ENCODE measurements around the gene SLC25A42.

SLC25A42 gene

GRCh38 chr19:19061506-19061905, 2.3 kb upstream of the SLC25A42 start:
- H3K27me3 ChIP-seq (ENCODE audit: insufficient read depth, low read length): peaks cover 25% of the 10 kb centered on the region
- H3K27ac ChIP-seq (ENCODE audit: low read length): no peak overlapping the region
- H3K36me3 ChIP-seq (ENCODE audit: insufficient read depth, low read depth, low read length): peaks cover 22% of the 10 kb centered on the region
- peaks cover 4% of the 10 kb centered on the region for H3K4me1 ChIP-seq (ENCODE audit: insufficient read depth, low read length)
- H3K9ac ChIP-seq (ENCODE audit: low read depth, low read length): no peak overlapping the region
- H3K4me3 ChIP-seq (ENCODE audit: low read length): no peak overlapping the region
- no peaks in the 10 kb centered on the region for H3K9me3 ChIP-seq (ENCODE audit: insufficient read depth, low read depth, low read length)

DNA sequence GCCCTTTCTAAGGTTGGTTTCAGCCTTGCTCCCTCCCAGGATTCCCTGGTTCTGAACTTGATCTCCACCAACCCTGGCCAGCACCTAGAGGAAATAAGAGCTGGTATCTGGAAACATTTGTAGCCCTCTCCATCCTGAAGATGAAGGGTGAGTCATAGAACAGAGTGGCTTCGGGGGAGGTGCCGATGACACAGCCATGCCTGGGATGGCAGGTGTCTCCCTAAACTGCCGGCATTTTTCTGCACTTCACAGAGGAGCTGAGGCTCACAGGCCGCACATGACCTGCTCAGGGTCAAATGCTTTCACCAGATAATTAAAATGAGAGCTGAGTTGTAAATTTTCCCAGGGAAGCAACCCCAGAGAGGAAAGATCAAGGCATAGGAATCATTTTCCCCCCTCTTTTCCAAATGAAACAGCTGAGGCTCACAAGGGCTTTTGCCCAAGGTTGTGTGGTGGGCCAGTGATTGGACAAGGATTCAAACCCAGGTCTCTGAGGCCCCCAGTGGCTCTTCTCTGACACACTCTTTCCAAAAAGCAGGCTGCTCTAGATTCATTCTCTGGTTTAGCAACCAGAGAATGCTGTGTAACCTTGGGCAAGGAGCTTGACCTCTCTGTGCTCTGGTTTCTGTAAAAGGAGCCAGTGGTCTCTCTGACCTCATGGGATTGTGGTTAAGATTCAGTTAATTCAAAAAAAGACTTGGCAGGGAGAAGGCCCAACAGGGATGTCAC, 1.2 kb upstream of the SLC25A42 start:
- H3K4me1 ChIP-seq (ENCODE audit: insufficient read depth, low read length): peaks cover 4% of the 10 kb centered on the region
- H3K9ac ChIP-seq (ENCODE audit: low read depth, low read length): peak overlapping the region; percentile 69; the same call in 1 of the 2 replicates
- no peaks in the 10 kb centered on the region for H3K9me3 ChIP-seq (ENCODE audit: insufficient read depth, low read depth, low read length)
- H3K27ac ChIP-seq (ENCODE audit: low read length): no peak overlapping the region
- peaks cover 10% of the 10 kb centered on the region for H3K36me3 ChIP-seq (ENCODE audit: insufficient read depth, low read depth, low read length)
- peaks cover 36% of the 10 kb centered on the region for H3K27me3 ChIP-seq (ENCODE audit: insufficient read depth, low read length)
- peak overlapping the region; percentile 68 for H3K4me3 ChIP-seq (ENCODE audit: low read length)

DNA sequence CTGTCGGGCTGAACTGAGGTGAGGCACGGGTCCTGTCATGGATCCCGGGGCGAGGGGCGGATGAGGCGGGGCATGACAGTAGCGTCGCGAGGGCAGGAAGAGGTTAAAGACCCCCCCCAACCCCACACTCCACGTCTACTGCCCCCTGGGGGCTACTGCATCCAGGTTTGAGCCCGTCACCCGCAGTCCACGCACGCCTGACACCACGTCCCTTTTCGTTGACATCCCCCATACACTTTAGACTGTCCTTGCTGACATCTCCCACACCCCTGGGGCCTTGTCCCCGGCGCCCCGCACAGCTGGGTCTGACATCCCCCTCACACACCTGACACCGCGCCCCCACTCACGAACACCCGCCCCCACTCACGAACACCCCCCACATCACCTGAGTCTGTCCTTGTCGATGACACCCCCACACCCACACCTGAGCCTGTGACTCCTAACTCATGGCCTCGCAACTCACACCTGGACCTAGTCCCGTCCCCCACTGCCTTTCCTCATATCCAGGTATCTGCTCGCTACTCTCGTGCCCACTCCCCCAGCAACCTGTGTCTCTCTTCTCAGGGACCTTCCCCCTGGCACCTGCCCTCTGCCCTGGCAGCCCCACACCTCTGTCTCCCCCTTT, 416 bp downstream of the SLC25A42 start:
- Histone ChIP-seq H3K4me3 (ENCODE audit: low read length) (peak overlapping the region; percentile 68), H3K27ac (ENCODE audit: low read length) (no peak overlapping the region), H3K36me3 (ENCODE audit: insufficient read depth, low read depth, low read length) (no peaks in the 10 kb centered on the region), H3K4me1 (ENCODE audit: insufficient read depth, low read length) (peaks cover 4% of the 10 kb centered on the region), H3K9ac (ENCODE audit: low read depth, low read length) (no peak overlapping the region), H3K9me3 (ENCODE audit: insufficient read depth, low read depth, low read length) (no peaks in the 10 kb centered on the region), H3K27me3 (ENCODE audit: insufficient read depth, low read length) (peaks cover 44% of the 10 kb centered on the region)

DNA sequence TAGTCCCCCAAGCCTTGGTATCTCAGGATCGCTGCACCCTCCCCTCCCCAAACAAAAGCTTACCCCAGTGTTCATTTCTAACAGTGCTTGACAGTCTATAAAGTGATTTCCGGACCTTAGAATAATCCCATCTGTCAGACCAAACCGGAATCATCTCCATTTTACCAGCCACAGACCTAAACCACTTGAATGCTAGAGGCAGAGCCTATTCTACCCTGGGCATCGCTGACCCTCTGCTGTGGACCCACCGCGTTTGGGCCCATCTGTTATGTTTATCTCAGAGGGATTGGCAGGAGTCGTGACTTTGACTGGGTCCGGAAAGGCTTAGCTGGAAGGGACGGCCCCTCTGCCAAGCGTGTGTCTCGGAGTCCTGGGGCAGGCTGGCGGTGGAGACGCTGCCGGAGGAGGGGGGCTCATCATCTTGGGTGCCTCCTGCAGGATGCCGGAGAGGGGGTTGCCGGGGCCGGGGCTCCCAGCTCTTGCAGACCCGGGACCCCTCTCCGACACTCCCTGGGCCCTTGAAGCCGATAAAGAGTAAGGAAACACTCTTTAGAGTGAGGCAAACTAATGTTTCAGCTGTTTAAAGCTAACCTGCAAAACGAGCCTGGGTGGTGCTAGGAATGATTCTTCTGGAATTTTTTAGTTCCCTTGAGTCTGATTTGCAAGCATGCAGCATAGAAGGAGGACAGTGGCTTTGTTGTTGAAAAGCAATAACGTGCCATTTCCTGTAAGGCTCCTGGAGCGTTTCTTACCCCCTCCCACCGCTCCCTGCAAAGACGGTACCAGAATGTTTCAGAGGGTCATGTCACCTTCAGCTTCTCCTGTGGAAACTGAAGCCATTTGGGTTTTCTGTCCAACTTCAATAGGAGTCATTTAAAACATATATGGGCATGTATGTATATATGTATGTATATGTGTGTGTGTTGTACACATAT, 1.3 kb downstream of the SLC25A42 start:
- Histone ChIP-seq H3K4me3 (ENCODE audit: low read length) (peak overlapping the region; percentile 32), H3K9me3 (ENCODE audit: insufficient read depth, low read depth, low read length) (no peaks in the 10 kb centered on the region), H3K27ac (ENCODE audit: low read length) (no peak overlapping the region), H3K9ac (ENCODE audit: low read depth, low read length) (no peak overlapping the region), H3K36me3 (ENCODE audit: insufficient read depth, low read depth, low read length) (no peaks in the 10 kb centered on the region), H3K27me3 (ENCODE audit: insufficient read depth, low read length) (peaks cover 48% of the 10 kb centered on the region), H3K4me1 (ENCODE audit: insufficient read depth, low read length) (peaks cover 4% of the 10 kb centered on the region)

GRCh38 chr19:19067276-19068072, 3.7 kb downstream of the SLC25A42 start:
- peaks cover 68% of the 10 kb centered on the region for H3K27me3 ChIP-seq (ENCODE audit: insufficient read depth, low read length)
- no peak overlapping the region for H3K4me3 ChIP-seq (ENCODE audit: low read length)
- no peak overlapping the region for H3K9ac ChIP-seq (ENCODE audit: low read depth, low read length)
- H3K4me1 ChIP-seq (ENCODE audit: insufficient read depth, low read length): peaks cover 4% of the 10 kb centered on the region
- H3K36me3 ChIP-seq (ENCODE audit: insufficient read depth, low read depth, low read length): no peaks in the 10 kb centered on the region
- no peak overlapping the region for H3K27ac ChIP-seq (ENCODE audit: low read length)
- H3K9me3 ChIP-seq (ENCODE audit: insufficient read depth, low read depth, low read length): no peaks in the 10 kb centered on the region

DNA sequence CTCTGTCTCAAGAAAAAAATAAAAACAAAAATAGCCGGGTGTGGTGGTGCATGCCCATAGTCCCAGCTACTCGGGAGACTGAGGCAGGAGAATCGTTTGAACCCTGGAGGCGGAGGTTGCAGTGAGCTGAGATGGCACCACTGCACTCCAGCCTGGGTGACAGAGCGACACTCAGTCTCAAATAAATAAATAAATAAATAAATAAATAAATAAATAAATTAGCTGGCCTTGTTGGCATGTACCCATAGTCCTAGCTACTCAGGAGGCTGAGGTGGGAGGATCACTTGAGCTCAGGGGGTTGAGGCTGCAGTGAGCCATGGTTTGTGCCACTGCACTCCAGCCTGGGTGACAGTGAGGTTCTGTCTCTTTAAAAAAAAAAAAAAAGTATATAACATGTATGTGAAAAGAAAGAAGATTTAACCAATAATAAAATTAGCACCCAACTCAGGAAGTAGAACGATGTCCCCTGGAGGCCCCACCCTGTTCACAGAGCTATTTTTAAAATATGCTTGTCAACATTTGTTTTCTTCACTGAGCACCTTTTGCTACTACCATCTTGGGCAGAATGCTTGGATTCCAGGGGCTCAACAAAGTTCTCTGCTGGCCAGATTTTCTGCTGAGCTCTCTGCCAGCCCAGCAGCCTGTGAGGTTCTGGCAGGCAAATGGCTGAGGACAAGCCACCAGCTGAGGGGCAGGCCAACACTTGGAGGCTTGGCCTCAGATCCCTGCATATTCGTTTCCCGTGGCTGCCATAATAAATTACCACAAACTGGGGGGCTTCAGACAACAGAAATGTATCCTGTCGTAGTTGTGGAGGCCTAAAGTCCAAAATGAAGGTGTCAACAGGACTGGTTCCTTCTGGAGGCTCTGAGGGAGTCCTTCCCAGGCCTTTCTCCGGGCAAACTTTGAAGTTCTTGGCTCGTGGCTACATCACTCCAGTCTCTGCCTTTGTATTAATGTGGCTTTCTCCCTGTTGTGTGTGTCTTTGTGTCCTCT, 5.2 kb downstream of the SLC25A42 start:
- no peaks in the 10 kb centered on the region for H3K36me3 ChIP-seq (ENCODE audit: insufficient read depth, low read depth, low read length)
- H3K27me3 ChIP-seq (ENCODE audit: insufficient read depth, low read length): peaks cover 79% of the 10 kb centered on the region
- no peaks in the 10 kb centered on the region for H3K9me3 ChIP-seq (ENCODE audit: insufficient read depth, low read depth, low read length)
- no peak overlapping the region for H3K9ac ChIP-seq (ENCODE audit: low read depth, low read length)
- H3K27ac ChIP-seq (ENCODE audit: low read length): no peak overlapping the region
- peaks cover 4% of the 10 kb centered on the region for H3K4me1 ChIP-seq (ENCODE audit: insufficient read depth, low read length)
- no peak overlapping the region for H3K4me3 ChIP-seq (ENCODE audit: low read length)

DNA sequence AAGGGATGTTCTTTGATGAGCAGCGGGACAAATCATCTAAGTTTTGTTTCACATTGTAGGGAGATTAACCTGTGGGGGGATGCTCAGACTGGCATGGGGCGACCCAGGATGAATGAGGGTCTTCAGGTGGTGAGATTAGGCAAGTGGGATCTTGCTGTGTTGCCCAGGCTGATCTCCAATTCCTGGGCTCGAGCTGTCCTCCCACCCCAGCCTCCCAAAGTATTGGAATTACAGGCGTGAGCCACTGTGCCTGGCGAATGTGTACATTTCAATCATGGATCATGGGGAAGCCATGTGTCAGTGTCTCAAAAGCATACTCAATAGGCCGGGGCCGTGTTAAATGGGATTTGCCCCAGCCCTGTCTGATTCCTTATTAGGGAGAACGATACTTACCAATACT, 8.1 kb downstream of the SLC25A42 start:
- peaks cover 77% of the 10 kb centered on the region for H3K27me3 ChIP-seq (ENCODE audit: insufficient read depth, low read length)
- no peak overlapping the region for H3K27ac ChIP-seq (ENCODE audit: low read length)
- no peaks in the 10 kb centered on the region for H3K4me1 ChIP-seq (ENCODE audit: insufficient read depth, low read length)
- no peak overlapping the region for H3K4me3 ChIP-seq (ENCODE audit: low read length)
- no peaks in the 10 kb centered on the region for H3K36me3 ChIP-seq (ENCODE audit: insufficient read depth, low read depth, low read length)
- H3K9ac ChIP-seq (ENCODE audit: low read depth, low read length): no peak overlapping the region
- H3K9me3 ChIP-seq (ENCODE audit: insufficient read depth, low read depth, low read length): no peaks in the 10 kb centered on the region

GRCh38 chr19:19074196-19074882, 10.5 kb downstream of the SLC25A42 start:
- Histone ChIP-seq H3K36me3 (ENCODE audit: insufficient read depth, low read depth, low read length) (no peaks in the 10 kb centered on the region), H3K9me3 (ENCODE audit: insufficient read depth, low read depth, low read length) (no peaks in the 10 kb centered on the region), H3K4me3 (ENCODE audit: low read length) (no peak overlapping the region), H3K4me1 (ENCODE audit: insufficient read depth, low read length) (no peaks in the 10 kb centered on the region), H3K27ac (ENCODE audit: low read length) (no peak overlapping the region), H3K9ac (ENCODE audit: low read depth, low read length) (no peak overlapping the region), H3K27me3 (ENCODE audit: insufficient read depth, low read length) (peaks cover 72% of the 10 kb centered on the region)

- Histone ChIP-seq H3K36me3 (ENCODE audit: insufficient read depth, low read depth, low read length) (no peaks in the 10 kb centered on the region), H3K27me3 (ENCODE audit: insufficient read depth, low read length) (peaks cover 70% of the 10 kb centered on the region), H3K27ac (ENCODE audit: low read length) (no peak overlapping the region), H3K4me1 (ENCODE audit: insufficient read depth, low read length) (no peaks in the 10 kb centered on the region), H3K9me3 (ENCODE audit: insufficient read depth, low read depth, low read length) (no peaks in the 10 kb centered on the region), H3K9ac (ENCODE audit: low read depth, low read length) (no peak overlapping the region), H3K4me3 (ENCODE audit: low read length) (no peak overlapping the region)
Observed at GRCh38 chr19:19075126-19075525, 11.3 kb downstream of the SLC25A42 start.

DNA sequence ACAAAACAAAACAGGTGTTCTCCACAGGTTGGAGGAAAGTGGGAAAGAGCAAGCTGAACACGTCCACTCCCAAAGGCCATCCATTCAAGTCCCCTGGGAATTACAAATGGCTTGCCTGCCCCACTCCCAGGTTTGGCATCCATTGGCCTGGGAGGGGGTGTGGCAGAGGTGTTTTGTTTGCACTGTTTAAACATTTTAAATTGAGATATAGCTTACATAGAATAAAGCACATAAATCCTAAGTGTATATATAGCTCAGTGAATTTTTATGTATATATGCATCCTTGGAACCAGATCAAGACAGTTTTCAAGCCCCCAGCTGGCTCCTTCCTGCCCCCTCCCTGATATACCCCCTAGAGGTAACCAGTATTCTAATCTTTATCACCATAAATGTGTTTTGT, 12.7 kb downstream of the SLC25A42 start:
- peaks cover 63% of the 10 kb centered on the region for H3K27me3 ChIP-seq (ENCODE audit: insufficient read depth, low read length)
- no peaks in the 10 kb centered on the region for H3K9me3 ChIP-seq (ENCODE audit: insufficient read depth, low read depth, low read length)
- H3K9ac ChIP-seq (ENCODE audit: low read depth, low read length): no peak overlapping the region
- H3K4me1 ChIP-seq (ENCODE audit: insufficient read depth, low read length): no peaks in the 10 kb centered on the region
- H3K4me3 ChIP-seq (ENCODE audit: low read length): no peak overlapping the region
- H3K27ac ChIP-seq (ENCODE audit: low read length): no peak overlapping the region
- no peaks in the 10 kb centered on the region for H3K36me3 ChIP-seq (ENCODE audit: insufficient read depth, low read depth, low read length)

Data from iPS-20b (cell line).